B cell (primary cell): ENCODE results near the gene C15orf39.
"Not testable (repeated sequence)": the region's sequence is repeated elsewhere in the genome, so short reads cannot be mapped to it uniquely, and the experiment has no call there.

Experiments
- EZH2 ChIP-seq: IDR thresholded peaks from 2 replicates; pipeline ENCODE4 v1.6.1; 2012; ENCODE audit warnings: borderline replicate concordance, low read depth, mild to moderate bottlenecking, moderate library complexity, low read length; ENCODE audit not compliant: insufficient read depth, poor library complexity, severe bottlenecking
- TF ChIP-seq, protein P1 (sequence below): fragments of 200-600 bp; IDR thresholded peaks from one replicate; pipeline ENCODE4 v1.8.0; 2022; ENCODE audit warnings: antibody characterized with exemption, mild to moderate bottlenecking

- TF ChIP-seq, protein P1, sequence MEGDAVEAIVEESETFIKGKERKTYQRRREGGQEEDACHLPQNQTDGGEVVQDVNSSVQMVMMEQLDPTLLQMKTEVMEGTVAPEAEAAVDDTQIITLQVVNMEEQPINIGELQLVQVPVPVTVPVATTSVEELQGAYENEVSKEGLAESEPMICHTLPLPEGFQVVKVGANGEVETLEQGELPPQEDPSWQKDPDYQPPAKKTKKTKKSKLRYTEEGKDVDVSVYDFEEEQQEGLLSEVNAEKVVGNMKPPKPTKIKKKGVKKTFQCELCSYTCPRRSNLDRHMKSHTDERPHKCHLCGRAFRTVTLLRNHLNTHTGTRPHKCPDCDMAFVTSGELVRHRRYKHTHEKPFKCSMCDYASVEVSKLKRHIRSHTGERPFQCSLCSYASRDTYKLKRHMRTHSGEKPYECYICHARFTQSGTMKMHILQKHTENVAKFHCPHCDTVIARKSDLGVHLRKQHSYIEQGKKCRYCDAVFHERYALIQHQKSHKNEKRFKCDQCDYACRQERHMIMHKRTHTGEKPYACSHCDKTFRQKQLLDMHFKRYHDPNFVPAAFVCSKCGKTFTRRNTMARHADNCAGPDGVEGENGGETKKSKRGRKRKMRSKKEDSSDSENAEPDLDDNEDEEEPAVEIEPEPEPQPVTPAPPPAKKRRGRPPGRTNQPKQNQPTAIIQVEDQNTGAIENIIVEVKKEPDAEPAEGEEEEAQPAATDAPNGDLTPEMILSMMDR = not testable (repeated sequence)
- not testable (repeated sequence) for TF ChIP-seq EZH2
These were observed 44.1 kb downstream of the C15orf39 start for GRCh38 chr15:75245741-75246140.
